Fibroblast of skin of right quadriceps (primary cell): ENCODE results near the gene CRAT.
"Not testable (repeated sequence)": the region's sequence is repeated elsewhere in the genome, so short reads cannot be mapped to it uniquely, and the experiment has no call there.

ENCODE experiments used
- DNase-seq: peaks from one replicate; pipeline ENCODE4 v3.0.0-alpha.2; 2013

CRAT gene

GRCh38 chr9:129138144-129138462 is 27.5 kb upstream of the CRAT start:
- no peak for DNase-seq

DNA sequence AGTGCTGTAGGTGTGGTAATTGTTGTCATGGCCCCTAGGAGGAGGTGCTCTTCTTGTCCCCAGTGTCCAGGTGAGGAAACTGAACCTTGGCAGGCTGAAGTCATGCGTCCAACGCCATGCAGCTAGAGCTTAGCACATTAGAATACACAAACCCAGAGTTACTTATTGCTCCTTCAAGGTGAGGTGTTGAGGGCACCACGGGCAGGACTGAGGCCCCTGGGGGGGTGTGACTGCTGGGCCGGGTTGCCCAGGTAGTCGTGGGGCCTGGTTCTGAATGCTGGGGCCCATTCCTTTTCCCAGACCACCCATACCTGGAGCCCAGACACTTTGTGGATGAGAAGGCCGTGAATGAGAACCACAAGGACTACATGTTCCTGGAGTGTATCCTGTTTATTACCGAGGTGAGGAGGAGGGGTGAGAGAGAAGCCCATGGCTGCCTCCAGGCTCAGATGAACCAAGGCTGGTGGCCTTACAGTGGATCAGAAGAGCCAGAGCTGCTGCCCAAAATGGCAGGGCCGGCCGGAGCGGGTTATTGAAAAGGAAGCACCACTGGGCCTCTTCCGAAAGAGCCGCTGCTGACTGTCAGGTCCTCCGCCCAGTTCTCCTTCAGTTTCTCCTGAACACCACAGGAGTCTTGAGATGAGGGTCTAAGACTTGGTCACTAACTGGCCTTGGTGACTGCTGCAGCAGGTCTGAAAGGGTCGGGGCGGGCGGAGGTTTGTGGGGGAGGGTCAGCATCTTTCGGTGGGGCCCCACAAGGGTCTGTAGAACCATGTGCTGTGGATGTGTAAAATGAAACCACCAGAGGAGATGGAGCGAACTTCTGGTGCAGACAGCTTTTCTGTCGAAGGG is 26.9 kb upstream of the CRAT start:
- DNase-seq: no peak

GRCh38 chr9:129136446-129137035 is 25.9 kb upstream of the CRAT start:
- DNase-seq: no peak

GRCh38 chr9:129135476-129135875 is 24.9 kb upstream of the CRAT start:
- DNase-seq: no peak

DNA sequence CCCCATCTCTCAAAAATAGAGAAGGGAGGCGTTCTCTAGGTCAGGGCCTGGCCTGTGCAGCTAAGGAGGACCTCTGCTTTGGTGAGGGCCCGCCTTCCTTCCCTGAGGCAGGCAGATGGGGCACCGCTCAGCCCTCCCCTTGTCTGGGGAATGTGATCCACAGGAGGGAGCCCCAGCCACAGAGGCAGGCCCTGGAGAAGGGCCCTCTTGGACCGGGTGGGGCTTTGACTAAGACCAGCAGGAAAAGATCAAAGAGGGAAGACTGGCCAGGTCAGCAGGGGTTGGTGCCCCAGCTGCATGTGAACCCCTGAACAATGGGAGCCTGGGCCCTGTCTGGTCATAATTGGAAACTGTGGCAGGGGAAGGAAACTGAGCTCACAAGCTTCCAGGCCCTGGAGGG is 22.5 kb upstream of the CRAT start:
- no peak for DNase-seq

DNA sequence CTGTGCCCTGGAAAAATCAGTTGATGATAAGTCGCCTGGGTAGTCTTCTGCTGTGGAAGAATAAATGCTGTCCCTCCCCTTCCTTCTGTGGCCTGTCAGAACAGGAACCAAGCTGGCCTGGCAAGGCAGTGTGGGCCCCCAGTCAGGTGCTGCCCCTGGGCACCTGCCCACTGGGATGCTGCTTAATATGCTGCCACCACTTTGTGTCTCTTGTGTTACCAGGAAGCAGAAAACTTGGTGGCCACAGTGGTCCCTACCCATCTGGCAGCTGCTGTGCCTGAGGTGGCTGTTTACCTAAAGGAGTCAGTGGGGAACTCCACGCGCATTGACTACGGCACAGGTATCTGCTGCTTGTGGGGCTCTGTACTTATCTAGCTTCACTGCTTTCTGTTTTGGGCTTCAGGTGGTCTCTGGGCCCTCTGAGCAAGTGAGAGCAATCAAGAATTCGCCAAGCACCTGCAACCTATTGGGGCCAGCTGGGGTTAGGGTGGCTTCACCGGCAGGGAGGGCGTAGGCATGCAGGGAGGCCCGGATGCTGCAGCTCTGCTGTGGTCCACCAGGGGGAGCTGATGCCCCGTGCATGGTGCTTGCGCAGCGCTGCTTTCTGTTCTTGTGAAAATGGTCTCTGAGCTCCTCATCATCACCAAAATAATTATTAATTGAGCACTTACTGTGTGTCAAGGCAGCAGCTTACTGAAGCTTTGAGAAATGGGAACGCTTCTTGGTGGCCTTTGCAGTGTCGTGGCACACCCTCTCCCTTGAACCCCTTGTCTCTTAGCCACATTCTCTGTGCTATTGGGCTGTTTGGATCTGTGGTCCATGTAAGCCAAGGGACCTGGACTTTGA is 20.9 kb upstream of the CRAT start:
- DNase-seq: peak; percentile 58

DNA sequence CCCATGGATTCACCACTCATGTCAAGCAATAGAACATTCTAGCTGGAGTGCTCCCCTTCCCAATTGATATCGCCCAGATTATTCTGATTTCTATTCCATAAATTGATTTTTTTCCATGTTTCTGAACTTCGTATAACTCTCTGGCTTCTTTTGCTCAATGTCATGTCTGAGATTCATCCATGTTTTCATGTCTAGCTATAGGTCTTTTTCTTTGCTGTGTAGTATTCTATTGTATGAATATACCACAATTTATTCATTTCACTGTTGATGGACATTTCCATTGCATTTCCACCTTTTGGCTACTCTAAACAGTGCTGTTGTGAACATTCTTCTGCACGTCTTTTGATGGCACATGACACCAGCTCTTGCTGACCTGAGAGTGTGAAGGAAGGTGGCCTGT is 20.2 kb upstream of the CRAT start:
- DNase-seq: no peak

- not testable (repeated sequence) for DNase-seq
Observed at GRCh38 chr9:129130271-129130670, 19.7 kb upstream of the CRAT start.

GRCh38 chr9:129128689-129129088 is 18.1 kb upstream of the CRAT start:
- no peak for DNase-seq

- no peak for DNase-seq
Observed at GRCh38 chr9:129126749-129127618, 16.4 kb upstream of the CRAT start.

- peak; percentile 84 for DNase-seq
Observed at GRCh38 chr9:129125478-129125877, 14.9 kb upstream of the CRAT start.

- no peak for DNase-seq
Observed at GRCh38 chr9:129124506-129125069, 14.0 kb upstream of the CRAT start.

- not testable (repeated sequence) for DNase-seq
Observed at GRCh38 chr9:129122976-129123375, 12.4 kb upstream of the CRAT start.

- no peak for DNase-seq
Observed at GRCh38 chr9:129122133-129122532, 11.5 kb upstream of the CRAT start.

GRCh38 chr9:129121483-129121882 is 10.9 kb upstream of the CRAT start:
- peak; percentile 21 for DNase-seq

DNA sequence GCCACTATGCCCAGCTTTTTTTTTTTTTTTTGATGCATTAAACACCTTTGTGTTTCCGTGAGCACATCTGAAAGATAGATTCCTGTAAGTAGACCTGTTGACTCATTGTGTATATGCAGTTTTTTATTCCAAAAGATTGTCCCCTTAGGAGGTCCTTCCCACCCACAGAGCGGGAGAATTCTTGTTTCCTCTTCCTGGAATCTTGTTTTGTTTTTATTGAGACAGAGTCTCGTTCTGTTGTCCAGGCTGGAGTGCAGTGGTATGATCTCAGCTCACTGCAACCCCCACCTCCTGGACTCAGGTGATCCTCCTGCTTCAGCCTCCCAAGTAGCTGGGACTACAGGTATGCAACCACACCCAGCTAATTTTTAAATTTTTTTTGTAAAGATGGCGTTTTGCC is 8.2 kb upstream of the CRAT start:
- no peak for DNase-seq

DNA sequence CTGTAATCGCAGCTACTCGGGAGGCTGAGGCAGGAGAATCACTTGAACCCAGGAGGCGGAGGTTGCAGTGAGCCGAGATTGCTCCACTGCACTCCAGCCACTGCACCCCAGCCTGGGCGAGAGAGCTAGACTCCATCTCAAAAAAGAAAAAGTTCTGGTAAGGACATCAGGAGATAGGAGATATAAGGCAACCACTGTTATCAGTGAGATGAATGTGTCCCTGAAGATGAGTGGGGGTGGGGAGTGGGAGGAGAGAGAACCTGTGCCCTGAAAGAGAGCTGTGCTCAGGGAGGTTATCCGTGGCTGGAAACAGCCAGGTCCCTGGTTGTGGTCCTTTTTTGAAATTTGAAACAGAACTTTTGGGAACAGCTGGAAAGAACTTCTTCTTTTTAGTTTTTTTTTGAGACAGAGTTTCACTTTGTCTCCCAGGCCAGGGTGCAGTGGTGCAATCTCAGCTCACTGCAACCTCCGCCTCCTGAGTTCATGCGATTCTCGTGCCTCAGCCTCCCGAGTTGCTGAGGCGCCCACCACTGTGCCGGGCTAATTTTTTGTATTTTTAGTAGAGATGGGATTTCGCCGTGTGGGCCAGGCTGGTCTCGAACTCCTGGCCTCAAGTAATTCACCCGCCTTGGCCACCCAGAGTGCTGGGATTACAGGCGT is 3.2 kb upstream of the CRAT start:
- no peak for DNase-seq

- DNase-seq: not testable (repeated sequence)
Observed at GRCh38 chr9:129112526-129112925, 1.9 kb upstream of the CRAT start.

GRCh38 chr9:129111528-129112151 is 1.0 kb upstream of the CRAT start:
- DNase-seq: peak; percentile 54

GRCh38 chr9:129109952-129110739 is 447 bp downstream of the CRAT start:
- DNase-seq: peak; percentile 18

DNA sequence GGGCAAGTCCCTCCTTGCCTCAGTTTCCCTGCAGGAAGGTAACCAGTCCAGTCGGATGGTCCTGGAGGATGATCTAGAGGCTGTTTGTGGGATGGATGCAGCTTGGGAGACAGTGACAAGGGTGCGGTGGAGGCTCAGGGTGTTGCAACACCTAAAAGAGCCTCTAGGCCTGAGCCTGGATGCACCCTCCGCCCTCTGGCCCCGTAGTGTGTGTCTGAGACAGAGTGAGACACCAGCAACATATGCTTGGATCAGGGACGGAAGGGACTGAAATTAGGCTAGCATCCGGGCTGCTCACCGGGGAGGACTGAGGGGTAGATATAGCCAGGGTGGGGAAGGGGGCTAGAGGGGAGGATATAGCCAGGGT is 1.1 kb downstream of the CRAT start:
- DNase-seq: no peak
